HTR-8/SVneo (cell line): ENCODE results near the gene KNL1.
"Not testable (repeated sequence)": the region's sequence is repeated elsewhere in the genome, so short reads cannot be mapped to it uniquely, and the experiment has no call there.

ENCODE experiments used
- DNase-seq: peaks from one replicate; pipeline ENCODE4 v3.0.0; 2011; ENCODE audit warnings: low spot score, mixed read lengths; ENCODE audit not compliant: insufficient read length
- FAIRE-seq: peaks from 2 replicates; lab custom pipeline; 2011; peaks lifted over from hg19 to GRCh38; lab: Jason Lieb, UNC

The KNL1 gene

GRCh38 chr15:40593588-40594428 lies at the start of gene KNL1:
Gene KNL1 (plus strand): TSS chr15:40594249. CDS start chr15:40602932, 8,683 bp downstream.
- DNase-seq (peak; percentile 77), FAIRE-seq (no peak)

- no peak for FAIRE-seq
- DNase-seq, result no peak
Observed at GRCh38 chr15:40545457-40545856, 48.6 kb upstream of the KNL1 start.

- DNase-seq (no peak), FAIRE-seq (no peak)
Observed at GRCh38 chr15:40548610-40549009, 45.4 kb upstream of the KNL1 start.

- FAIRE-seq (no peak), DNase-seq (no peak)
Observed at GRCh38 chr15:40549894-40550293, 44.2 kb upstream of the KNL1 start.

GRCh38 chr15:40550341-40551037 lies 43.6 kb upstream of the KNL1 start:
- DNase-seq (no peak), FAIRE-seq (no peak)

GRCh38 chr15:40554161-40554525 lies 39.9 kb upstream of the KNL1 start:
- FAIRE-seq (no peak), DNase-seq (no peak)

GRCh38 chr15:40555876-40556275 lies 38.2 kb upstream of the KNL1 start:
- no peak for FAIRE-seq
- DNase-seq, result no peak

- no peak for FAIRE-seq
- no peak for DNase-seq
Observed at GRCh38 chr15:40558952-40559742, 34.9 kb upstream of the KNL1 start.

- FAIRE-seq, result no peak
- no peak for DNase-seq
Observed at GRCh38 chr15:40562691-40563090, 31.4 kb upstream of the KNL1 start.

- FAIRE-seq, result no peak
- no peak for DNase-seq
Observed at GRCh38 chr15:40563426-40563825, 30.6 kb upstream of the KNL1 start.

- FAIRE-seq (peak; percentile 86), DNase-seq (peak; percentile 99)
Observed at GRCh38 chr15:40564591-40565332, 29.3 kb upstream of the KNL1 start, which contains the start of gene CCDC32. Gene CCDC32 (minus strand): TSS chr15:40565042. CDS start chr15:40563015, 2,027 bp downstream.

GRCh38 chr15:40565333-40566238 lies 28.5 kb upstream of the KNL1 start:
- FAIRE-seq (no peak), DNase-seq (no peak)

- no peak for DNase-seq
- FAIRE-seq, result no peak
Observed at GRCh38 chr15:40567111-40567510, 26.9 kb upstream of the KNL1 start.

GRCh38 chr15:40569129-40569953 lies 24.7 kb upstream of the KNL1 start, which contains the start of gene RPUSD2:
Gene RPUSD2 (plus strand): TSS chr15:40569299. CDS start chr15:40569338, 39 bp downstream.
- DNase-seq (peak; percentile 92), FAIRE-seq (peak; percentile 26)

GRCh38 chr15:40575113-40575512 lies 18.9 kb upstream of the KNL1 start:
- DNase-seq, result no peak
- FAIRE-seq, result no peak

- FAIRE-seq, DNase-seq: not testable (repeated sequence)
Observed at GRCh38 chr15:40576914-40577313, 17.1 kb upstream of the KNL1 start.

- FAIRE-seq, result no peak
- no peak for DNase-seq
Observed at GRCh38 chr15:40578892-40579291, 15.2 kb upstream of the KNL1 start.

GRCh38 chr15:40581796-40582195 lies 12.3 kb upstream of the KNL1 start:
- FAIRE-seq, result not testable (repeated sequence)

More at GRCh38 chr15:40581796-40582195, 12.3 kb upstream of the KNL1 start:
- DNase-seq, result not testable (repeated sequence)
